ENCODE results near the gene GPRC6A.
"Not testable (repeated sequence)": the region's sequence is repeated elsewhere in the genome, so short reads cannot be mapped to it uniquely, and the experiment has no call there.

GPRC6A gene, protein sequence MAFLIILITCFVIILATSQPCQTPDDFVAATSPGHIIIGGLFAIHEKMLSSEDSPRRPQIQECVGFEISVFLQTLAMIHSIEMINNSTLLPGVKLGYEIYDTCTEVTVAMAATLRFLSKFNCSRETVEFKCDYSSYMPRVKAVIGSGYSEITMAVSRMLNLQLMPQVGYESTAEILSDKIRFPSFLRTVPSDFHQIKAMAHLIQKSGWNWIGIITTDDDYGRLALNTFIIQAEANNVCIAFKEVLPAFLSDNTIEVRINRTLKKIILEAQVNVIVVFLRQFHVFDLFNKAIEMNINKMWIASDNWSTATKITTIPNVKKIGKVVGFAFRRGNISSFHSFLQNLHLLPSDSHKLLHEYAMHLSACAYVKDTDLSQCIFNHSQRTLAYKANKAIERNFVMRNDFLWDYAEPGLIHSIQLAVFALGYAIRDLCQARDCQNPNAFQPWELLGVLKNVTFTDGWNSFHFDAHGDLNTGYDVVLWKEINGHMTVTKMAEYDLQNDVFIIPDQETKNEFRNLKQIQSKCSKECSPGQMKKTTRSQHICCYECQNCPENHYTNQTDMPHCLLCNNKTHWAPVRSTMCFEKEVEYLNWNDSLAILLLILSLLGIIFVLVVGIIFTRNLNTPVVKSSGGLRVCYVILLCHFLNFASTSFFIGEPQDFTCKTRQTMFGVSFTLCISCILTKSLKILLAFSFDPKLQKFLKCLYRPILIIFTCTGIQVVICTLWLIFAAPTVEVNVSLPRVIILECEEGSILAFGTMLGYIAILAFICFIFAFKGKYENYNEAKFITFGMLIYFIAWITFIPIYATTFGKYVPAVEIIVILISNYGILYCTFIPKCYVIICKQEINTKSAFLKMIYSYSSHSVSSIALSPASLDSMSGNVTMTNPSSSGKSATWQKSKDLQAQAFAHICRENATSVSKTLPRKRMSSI

DNA sequence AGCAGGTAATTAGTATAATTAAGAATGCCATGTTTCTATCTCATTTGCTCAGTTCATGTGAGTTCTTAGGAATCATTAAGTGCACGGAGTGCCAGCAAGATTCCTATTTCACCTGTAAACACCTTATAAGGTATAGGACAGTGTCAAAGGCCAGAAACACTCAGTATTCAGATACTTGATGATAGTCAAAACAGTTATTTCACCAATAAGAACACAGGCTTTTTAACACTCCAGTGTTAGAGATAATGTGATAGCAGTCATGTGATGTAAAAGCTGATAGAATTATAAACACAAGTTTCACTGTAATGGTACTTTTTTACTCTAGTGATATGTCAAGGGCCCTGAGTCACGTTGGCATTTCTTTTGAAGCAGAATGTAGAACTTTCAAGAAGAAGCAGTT, at the start of gene GPRC6A:
TSS of gene GPRC6A (minus strand) at position 101 of the 400 bp plus-strand sequence. CDS start at position 31, 70 bp downstream.
- DNase-seq: no peak

DNA sequence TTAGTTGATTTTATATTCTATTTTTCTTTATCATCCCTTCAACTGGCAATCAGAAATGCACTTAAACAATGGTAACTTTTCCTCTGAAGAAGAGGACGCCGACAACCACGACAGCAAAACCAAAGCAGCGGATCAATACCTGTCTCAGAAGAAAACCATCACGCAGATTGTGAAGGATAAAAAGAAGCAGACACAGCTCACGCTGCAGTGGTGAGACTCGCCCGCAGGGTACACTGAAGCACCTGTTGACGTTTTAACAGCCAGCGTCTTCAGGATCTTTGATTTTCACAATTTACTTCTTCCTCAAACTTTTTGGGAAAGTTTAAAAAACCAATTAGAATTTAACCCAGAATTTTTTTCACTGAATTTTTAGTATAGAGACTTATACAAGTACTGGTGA, 48.9 kb upstream of the GPRC6A start:
- no peak for DNase-seq

DNA sequence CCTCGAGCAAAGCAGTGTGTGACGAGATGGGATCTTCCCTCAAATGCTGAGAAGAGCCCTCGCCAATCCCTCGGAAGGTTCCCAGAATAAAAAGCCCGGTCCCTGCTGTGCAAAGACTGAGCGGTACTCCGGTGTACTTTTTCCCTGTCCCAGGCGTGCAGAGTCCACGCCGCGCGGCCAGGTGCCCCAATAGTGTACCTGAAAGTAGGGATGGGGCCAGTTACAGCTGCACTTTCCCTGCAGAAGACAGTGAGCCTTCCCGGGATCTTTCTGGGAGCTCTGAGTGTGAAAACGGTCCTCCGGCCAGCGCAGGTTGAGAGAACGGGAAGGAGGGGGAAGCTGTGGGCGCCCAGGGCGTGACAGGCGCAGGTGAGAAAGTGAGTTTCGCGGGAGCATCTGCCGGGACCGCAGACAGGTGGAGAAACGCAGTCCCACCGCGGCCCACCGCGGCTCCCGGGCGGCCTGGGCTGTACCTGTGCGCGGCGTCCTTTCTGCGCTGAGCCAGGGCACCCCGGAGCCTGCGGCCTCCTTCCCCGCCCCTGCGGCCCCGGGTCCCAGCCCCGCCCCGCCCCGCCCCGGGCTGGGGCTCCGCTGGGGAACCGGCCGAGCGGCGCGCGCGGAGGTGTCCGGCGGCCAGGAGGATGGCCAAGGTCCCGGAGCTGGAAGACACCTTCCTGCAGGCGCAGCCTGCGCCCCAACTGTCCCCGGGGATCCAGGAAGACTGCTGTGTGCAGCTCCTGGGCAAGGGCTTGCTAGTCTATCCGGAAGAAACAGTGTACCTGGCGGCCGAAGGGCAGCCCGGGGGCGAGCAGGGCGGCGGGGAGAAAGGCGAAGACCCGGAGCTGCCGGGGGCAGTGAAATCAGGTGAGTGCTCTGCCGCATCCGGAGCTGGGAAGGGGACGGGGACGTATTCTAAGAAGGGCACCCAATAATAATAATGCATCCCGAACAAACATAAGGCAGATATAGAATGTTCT, 48.0 kb upstream of the GPRC6A start, which contains the start of gene RFX6:
TSS of gene RFX6 (plus strand) at position 608 of the 977 bp plus-strand sequence. CDS start at position 642, 34 bp downstream.
- DNase-seq: no peak

DNA sequence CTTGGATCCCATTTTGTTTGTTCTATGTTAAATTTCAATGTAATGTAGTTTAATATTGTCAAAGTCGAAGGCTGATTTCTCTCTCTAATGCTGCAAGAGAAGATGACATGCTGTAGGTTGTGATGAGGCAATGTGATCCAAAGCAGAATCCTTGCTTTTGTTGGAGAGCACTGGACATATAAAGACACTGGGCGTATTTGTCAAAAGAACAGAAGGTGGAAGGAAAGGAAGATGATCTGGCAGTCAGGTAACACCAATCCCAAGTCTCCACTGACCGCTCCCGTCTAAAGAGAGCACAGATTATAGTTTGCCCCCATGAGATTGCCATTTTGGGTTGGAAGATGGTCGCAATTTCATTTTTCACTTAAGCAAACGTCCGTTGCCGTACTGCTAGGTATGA, 47.2 kb upstream of the GPRC6A start:
- no peak for DNase-seq

DNA sequence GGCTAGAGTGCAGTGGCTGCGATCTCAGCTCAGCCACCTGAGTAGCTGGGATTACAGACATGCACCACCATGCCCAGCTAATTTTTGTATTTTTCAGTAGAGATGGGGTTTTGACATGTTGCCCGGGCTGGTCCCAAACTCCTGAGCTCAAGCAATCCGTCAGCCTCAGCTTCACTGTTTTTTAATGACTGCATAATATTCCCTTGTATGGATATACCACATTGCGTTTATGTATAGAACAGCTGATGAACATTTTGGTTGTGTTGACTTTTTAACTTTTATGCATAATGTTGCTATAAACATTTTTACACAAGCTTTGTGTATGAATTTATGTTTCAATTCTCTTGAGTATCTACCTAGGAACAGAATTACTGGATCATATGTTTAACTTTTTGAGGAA, 43.9 kb upstream of the GPRC6A start:
- no peak for DNase-seq

DNA sequence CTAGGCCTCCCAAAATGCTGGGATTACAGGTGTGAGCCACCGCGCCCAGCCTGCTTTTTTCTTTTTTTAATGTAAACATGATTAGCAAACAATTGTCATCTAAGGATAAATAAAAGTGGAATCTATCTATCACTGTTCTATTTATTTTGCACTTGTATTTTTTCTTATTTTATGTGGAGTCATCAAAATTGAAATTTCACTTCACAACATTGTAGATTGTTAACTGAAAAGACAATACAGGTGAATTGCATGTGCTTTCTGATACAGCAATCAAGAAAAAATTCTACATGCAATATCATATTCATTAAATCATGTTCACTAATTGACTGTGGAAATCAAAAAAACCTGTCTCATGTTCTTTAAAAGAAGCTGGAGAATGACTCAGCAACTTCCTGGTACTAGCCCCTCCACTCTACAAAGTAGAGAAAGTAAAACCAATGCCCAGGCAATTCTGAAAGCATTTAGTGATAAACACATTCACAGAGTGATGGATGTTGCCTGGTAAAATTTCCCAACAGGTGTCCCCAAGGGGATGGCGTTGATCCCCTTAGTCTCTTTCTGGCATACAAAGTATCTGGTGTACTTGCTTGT, 37.5 kb upstream of the GPRC6A start:
- DNase-seq: no peak

DNA sequence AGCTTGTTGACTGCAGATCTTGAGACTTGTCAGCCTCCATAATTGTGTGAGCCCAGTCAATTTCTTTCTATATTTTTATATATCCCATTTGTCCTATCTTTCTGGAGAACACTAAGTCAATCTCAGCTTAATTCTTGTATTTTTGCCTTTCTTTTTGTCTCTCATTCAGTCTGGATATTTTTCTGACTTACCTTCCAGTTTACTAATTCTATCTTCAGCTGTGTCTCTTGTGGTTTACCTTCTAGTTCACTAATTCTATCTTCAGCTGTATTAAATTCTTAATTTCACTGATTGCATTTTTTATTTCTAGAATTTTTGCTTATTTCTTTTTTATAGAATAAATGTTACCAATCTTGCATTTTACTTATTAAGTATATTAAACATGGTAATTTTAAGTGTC, 30.4 kb upstream of the GPRC6A start:
- no peak for DNase-seq

DNA sequence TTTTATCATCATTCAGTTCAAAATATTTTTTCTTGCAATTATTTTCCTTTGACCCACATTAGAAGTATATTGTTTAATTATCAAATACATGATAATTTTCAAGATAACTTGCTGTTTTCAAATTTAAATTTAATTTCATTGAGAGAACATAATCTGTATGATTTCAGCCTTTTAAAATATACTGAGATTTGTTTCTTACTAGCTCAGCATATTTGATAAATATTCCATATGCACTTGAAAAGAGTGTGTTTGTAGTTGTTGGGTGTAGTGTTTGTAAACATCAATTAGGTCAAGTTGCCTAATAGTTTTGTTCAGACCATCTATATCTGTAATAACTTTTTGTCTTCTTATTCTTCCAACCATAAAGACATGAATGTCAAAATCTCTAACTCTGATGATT, 29.2 kb upstream of the GPRC6A start:
- DNase-seq: no peak

DNA sequence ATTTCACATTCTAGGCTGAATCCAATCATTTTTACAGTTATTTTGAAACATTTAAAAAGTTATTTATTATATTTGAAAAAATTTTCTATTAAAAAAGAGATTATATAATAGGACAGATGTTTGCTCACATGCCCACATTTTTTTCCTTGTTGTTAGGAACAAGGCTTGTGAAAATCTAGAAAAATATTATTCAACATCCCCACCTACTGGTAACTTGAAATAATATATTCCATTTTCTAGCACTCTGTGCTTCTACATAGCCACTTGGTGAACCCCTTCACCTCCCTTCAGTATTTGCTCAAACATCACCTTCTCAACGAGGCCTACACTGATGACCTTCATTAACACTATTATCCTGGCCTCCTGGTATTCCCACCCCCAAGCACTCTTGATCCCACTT, 18.3 kb upstream of the GPRC6A start:
- DNase-seq: peak; percentile 37

DNA sequence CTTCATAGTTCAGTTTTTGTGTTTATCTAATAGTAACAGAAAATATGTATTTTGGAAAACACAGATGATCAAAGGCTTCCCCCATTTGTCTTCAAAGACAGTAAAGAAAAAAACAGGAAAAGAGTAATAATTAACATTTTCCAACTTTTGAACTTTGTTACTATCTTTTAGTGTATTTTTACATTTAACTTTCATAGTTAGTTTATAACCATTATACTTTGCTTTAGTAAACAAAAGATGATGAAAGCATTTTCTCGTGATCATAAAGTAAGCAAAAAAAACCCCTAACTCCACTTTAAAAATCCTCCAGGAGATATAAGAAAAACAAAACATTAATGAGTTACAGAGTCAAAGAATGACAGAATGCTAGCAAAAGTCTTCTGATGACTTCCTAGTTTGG, 13.6 kb upstream of the GPRC6A start:
- DNase-seq: no peak

DNA sequence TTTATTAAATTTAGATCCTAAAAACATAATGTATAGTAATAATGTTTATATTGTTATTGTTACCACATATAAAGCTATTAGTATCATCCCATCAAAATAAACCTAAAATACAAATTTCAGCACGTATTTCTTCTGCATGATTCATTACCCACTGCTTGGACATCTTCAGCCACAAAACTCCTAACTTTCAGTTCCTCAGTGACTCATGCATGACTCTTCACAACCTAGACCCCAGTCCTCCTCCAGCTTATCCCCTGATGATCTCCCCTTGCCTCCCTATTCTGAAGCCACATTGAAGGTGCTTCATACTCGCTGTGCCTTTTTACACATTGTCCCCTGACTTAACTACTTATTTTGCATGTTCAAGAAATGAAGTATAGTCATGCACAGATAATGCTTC, 11.2 kb upstream of the GPRC6A start:
- DNase-seq: no peak

DNA sequence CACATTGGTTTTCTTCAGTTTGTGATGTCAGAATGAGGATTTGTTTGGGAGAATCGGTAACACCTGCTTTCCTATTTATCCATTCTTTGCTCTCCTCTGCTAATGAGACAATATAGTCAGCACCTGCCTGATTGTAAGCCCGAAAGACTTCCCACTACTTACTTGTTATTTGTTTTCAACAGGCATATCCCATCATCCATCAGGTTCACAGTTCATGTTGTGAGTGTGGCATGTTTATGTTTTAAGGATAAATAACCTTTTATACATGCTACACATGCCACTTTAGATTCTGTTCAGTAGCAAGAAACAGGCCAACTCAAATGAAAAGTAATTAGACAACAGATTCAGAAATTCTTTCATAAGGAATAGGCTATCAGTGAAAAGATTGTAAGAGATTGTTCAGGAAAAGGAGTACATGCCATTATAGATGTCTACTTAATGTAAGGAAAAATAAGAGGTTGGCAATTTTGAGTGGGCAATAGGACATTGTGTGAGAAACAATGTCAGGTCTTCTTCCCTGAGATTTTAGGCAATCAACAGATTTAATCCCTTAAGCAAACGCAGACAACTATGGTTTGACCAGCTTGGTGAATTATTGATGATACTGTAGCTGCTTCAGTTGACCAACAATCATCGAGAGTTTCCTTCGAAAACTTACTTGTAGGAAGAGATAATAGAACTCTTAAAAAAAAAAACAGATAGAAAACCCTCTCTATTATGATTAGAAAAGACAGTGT, 7.9 kb upstream of the GPRC6A start:
- peak; percentile 9 for DNase-seq

DNA sequence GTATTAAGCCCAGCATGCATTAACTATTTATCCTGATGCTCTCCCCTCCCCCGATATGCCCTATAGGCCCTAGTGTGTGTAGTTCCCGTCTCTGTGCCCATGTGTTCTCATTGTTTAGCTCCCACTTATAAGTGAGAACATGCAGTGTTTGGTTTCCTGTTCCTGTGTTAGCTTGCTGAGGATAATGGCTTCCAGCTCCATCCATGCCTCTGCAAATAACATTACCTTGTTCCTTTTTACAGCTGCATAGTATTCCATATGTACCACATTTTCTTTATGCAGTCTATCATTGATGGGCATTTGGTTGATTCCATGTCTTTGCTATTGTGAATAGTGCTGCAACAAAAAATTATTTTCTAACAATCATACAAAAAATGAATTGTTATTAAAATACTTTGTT, 5.6 kb upstream of the GPRC6A start:
- DNase-seq: not testable (repeated sequence)

DNA sequence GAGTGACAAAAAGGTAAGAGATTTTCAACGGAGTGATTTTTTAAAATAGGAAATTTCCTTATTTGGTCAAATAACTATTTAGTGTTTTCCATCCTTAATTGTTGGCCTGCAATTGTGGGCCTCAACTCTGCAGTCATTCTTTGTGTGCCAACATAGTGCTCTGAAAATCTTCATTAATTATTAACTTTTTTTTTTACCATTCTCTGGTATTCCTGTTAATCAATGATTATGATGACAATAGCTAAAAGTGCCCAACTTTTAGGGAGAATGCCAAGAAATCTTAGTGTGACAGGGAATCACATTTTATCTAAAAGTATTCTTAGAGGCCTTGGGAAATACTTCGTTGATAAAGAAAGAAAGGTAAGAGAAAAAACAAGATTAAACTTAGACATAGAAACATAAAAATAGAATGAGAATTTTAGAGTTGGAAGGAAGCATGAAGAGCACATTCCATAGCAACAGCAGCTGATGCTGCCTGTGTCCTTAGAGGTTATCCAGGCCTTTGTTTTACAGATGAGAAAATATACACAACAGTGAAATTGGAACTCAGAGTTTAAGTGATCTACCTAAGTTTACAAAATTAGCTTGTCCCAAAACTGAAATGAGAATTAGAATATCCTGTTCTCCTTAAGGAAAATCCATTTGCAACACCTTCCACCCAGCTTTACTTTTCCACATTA, 1.2 kb downstream of the GPRC6A start:
- DNase-seq: no peak

DNA sequence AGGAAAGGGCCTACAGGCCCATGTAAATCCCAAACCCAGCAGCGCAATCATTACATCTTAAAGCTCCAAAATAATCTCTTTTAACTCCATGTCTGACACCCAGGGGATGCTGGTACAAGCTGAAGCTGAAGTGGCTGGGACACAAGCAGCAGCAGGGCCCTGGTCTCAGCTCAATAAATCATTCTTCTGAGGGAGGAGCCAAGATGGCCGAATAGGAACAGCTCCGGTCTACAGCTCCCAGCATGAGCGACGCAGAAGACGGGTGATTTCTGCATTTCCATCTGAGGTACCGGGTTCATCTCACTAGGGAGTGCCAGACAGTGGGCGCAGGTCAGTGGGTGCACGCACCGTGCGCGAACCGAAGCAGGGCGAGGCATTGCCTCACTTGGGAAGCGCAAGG, 12.5 kb downstream of the GPRC6A start:
- DNase-seq: not testable (repeated sequence)

DNA sequence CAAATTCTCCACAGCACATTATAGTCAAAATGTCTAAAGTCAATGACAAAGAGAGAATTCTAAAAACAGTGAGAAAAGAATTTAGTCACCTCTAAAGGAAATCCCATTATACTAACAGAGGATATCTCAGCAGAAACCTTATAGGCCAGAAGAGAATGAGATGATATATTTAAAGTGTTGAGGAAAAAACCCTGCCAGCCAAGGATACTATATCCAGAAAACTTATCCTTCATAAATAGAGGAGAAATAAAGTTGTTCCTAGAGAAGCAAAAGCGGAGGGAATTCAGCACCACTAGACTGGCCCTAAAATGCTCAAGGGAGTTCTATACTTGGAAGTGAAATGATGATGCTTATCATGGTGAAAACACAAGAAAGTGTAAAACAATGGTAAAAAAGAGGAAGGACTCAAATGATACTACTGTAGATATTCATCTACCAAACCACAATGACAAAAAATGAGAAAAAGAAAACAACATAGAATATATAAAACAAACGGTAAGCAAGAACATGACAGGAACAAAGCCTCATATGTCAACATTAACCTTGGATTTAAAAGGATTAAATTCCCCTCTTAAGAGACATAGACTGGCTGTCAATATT, 16.7 kb downstream of the GPRC6A start:
- no peak for DNase-seq

DNA sequence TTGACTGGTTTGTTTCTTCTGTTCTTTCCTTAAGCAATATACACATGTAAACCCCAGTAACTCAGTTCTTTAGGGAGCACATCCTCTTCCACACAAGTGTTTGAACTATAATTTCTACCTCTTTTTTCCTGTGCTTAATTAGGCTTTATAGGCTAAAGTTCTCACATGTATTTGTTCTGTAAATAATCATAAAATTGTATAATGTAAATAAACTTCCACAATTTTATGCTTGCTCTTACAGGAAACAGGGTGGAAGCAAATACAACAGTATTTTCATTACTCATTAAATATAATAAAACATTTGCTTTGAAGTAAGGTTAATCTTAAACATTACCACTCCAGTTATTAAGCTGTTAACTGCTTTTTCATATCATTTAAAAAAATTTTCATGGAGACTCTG, 26.9 kb downstream of the GPRC6A start:
- DNase-seq: no peak

DNA sequence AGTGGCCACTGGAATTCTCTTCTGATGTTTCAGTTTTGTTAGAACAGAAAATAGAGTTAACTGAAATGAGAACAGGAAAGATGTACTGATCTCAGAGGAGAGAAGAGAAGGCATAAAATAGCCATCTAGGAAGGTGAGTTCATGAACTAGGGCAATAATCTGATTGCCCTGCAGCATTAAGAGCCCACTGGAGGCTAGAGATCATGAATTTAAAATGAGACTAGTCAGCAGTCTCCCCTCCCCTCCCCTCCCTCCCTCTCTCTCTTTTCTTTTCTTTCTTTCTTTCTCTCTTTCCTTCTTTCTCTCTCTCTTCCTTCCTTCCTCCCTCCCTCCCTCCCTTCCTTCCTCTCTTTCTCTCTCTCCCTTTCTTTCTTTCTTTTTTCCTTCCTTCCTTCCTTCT, 28.9 kb downstream of the GPRC6A start:
- DNase-seq: no peak

DNA sequence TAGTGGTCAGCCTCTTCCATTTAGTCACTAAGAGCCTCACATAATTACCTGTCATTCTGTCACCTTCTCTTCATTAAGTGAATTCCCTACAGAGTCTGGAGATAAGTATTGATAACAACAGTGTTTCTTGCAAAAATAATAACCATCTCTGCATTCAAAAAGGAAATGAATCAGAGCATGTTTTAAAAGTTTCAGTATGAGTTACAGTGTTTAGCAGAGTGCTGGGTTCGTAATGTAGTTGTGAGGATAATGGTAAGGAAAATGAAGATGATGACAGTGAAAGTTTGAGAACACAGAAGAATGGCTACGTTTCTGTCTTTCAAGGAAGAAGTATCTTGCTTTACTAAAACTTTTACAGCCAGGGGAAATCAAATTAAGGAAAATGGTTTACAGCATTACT, 31.3 kb downstream of the GPRC6A start:
- no peak for DNase-seq

DNA sequence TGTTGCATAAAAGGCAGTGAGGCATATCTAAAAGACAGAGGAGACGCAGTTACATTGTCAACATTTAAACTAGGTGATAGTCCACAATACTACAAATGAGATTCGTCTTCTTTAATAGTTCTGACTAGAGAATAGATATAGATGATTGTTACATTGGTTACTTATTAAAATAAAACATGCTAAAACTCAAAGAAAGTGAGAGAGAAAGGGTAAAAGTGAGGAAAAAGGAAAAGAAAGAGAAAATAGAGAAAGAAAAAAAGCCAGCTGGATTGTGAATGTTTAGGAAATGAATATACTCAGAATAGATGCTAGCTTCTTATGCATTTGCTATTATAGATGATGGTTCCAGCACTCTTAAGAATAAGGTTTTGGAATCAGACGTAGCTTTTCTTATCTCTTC, 35.7 kb downstream of the GPRC6A start:
- no peak for DNase-seq
